HepG2 (cell line): ENCODE data around the gene DHX16.

Source experiments
- AKAP8 ChIP-seq: sonication (generic); formaldehyde crosslinking; IDR thresholded peaks from 2 replicates; pipeline ENCODE4 v1.5.1; 2020; ENCODE audit warnings: mild to moderate bottlenecking, missing genetic modification reagents
- RFX1 ChIP-seq: fragments of 450-650 bp; IDR thresholded peaks from 2 replicates; pipeline ENCODE4 v1.6.1; 2017
- ZNF44 ChIP-seq: sonication (generic); formaldehyde crosslinking; IDR thresholded peaks from 2 replicates; pipeline ENCODE4 v1.5.1; 2020; ENCODE audit warnings: mild to moderate bottlenecking, missing genetic modification reagents
- ZSCAN20 ChIP-seq: sonication (generic); formaldehyde crosslinking; IDR thresholded peaks from 2 replicates; pipeline ENCODE4 v1.4.0; 2020; ENCODE audit warnings: missing genetic modification reagents, mild to moderate bottlenecking, borderline replicate concordance

DNA sequence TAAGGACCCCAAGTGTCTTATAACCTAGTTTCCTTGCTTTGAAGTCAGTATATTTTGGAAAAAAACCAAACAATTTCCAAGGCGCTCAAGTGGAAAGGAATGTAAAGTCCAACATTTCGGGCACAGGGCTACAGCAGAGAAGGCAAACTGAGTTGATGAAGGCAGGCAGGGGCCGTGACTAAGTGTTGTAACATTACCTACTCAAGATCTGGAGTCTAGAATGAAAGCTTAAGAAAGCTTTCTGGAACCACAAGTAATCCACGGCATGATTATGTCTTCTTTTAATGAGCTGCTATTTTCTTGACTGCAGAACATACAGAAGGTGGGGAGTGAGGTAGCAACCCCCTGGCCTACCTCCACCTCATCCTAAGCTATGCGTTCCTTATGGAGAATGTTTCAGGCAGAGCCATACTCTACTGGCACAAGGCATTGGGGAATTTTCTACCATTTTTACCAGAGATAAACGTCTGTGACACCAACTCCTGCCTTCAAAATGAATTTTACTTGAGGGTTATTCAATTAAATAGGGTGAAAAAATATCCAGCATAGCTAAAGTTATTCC is 60.0 kb downstream of the DHX16 start:
- TF ChIP-seq AKAP8 (no peak), RFX1 (no peak), ZSCAN20 (CRISPR knock-in tag) (no peak), ZNF44 (CRISPR knock-in tag) (no peak)
